Activated CD4-positive, alpha-beta T cell treated with anti-CD3 and anti-CD28 coated beads for 48 hours (primary cell): Measurements from ENCODE around the gene ANKFN1.
"Not testable (repeated sequence)": the region's sequence is repeated elsewhere in the genome, so short reads cannot be mapped to it uniquely, and the experiment has no call there.

Source experiments
- DNase-seq: peaks from one replicate; pipeline ENCODE4 v3.0.0-alpha.2; 2020

ANKFN1 gene

DNA sequence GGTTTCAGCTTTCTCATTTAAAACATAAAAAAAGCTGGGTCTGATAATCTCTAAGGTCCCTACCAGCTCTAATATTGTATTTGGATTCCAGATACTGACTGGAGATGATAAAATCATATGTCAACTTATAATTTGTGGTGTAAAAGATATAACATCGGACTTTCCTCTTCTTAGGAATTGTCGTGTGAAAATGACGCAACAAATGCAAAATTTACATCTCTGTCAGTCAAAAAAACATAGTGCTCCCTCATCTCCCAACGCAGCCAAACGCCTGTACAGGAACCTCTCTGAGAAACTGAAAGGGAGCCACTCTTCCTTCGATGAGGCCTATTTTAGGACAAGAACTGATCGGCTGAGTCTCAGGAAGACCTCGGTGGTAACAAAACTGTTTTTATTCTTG, 197.3 kb downstream of the ANKFN1 start:
- DNase-seq = no peak

DNA sequence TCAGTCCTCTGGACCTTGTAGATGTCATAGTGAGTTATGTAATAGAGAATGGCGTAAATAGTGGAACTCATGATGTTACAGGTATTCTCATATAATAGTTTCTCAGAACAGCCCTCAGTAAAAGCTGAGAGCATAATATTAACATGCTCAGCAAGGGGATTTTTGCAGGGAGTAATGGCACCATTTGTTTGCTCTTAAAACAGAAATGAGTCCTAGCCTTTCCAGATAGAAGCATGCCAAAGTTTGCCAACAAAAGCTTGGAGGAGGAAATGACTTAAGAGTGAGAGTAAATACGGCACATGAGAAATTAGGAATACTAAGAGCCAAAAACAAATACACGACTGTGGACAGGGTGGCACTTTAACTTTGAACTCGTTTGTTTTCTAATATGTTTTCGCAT, 198.4 kb downstream of the ANKFN1 start:
- no peak for DNase-seq

DNA sequence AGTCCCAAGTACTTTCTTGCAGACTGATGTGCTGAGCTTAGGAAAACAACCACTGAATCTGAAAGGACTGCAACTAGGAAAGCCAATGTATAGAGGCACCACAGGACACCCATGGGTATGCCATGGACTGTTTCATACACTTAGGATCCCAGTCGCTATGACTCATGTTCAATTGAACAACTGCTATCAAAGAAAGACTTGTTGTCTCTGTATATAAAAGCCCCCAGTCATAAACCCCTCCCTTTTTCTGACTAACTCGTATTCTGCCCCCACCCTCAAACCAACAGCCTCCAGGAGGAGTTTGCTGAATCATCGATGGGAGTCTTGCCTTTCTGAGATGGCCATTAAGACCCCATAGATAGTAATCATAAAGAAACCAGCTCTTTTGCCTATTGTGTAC, 205.4 kb downstream of the ANKFN1 start:
- no peak for DNase-seq

DNA sequence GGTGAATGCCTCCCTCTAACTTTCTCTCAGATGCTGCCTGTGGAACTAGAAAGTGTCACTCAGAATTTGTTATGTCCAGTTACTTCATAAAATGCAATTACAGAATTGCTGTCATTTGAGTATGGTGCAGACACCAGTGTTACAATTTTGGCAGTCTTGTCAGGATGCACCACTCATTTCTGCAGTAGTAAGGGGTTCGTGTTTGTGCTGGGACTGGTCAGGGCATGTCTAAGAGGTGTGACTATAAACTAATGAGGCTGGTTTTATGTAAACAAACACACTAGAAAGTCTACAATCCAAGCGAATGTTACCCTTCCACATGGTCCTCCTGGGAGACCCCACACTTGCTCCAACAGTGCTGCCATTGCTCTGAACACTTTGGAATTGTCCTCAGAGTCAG, 206.2 kb downstream of the ANKFN1 start:
- no peak for DNase-seq

DNA sequence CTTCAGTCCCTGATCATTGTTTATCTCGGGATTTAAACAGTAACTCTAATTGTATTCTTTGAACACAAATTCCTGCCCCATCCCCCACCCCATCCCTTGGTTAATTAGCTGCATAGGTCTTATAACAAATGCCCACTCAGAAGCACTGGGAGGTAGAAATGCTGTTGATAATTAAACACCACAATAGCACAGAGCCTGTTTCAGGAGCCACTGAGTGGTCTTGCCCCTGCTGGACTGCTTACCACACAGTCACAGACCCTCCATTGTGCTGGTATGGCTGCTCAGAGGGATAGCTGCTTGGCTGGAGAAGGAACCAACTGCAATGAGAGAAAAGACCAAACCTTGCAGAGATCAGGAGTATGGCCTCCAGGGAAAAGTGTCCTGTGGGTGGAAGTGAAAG, 214.1 kb downstream of the ANKFN1 start:
- no peak for DNase-seq

DNA sequence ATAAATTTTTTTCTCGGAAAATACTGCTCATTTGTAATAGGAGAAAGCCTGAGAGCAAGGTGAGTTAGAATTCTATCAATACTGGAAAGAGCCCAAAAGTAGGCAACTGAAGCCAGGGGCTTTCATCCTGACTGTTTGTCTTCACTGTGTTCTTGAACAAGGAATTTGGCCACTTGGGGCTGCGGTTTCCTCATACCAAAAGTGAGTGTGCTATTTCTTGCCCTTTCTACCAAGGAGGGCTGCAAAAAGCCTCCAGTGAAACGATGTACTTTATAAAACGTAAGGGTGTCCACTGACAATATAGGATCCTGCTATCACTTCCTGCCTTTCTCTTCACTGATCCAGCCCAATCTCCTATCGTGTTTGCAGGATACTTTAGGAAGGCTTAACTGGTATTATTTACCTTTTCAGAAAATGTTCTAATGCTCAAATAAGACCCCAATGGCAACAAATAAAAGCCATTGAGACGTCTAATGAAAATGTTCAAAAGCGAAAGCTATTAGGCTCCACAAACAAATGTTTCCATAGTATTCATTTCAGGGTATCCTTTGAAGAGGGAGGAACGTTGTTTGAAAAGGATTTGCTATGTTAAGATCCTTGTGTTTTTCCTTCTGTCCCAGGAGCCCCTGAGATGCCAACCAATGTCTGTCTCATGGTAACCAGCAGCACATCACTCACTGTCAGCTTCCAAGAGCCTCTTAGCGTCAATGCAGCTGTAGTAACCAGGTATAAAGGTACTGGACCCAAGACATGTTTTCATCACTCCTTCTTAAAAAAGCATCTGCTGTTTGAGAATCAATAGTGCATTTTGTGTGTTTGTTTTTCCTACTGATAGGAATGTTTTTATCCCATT, 220.9 kb downstream of the ANKFN1 start:
- no peak for DNase-seq

DNA sequence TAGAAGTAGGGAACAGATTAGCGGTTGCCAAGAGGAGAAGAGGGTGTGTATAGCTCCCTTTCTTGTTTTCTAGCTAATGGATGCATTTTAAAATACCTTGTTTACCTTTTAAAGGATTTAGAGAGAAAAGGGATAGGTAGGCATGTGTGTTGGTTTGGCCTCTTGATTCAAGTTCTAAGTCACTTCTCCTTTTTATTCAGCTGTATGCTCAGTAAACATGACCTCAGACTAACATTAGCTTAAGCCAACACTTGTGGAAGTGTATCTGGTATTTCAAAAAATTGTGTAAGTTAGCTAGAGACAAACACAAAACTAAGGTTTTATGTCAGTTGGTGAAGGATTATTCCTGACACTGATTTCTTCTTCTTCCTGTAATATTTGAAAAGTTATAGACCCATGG, 236.1 kb downstream of the ANKFN1 start:
- DNase-seq = no peak

DNA sequence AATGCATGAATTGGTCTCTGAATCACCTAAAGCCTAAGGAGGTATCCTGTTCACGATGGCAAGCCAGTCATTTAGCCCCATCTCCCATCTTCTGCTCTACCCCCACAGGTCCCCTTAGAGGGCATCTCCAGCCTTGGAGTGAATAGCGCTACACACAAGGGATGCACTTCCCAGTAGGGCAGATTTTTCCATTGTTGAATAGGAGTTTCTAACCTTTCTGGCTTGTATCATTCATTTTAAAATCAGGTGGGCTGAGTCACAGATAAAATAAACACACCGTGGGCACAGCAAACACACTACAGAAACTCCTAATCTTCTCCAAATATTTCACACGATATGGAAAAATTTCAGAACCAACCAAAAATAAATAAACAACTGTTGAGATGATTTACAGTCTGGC, 239.0 kb downstream of the ANKFN1 start:
- no peak for DNase-seq

DNA sequence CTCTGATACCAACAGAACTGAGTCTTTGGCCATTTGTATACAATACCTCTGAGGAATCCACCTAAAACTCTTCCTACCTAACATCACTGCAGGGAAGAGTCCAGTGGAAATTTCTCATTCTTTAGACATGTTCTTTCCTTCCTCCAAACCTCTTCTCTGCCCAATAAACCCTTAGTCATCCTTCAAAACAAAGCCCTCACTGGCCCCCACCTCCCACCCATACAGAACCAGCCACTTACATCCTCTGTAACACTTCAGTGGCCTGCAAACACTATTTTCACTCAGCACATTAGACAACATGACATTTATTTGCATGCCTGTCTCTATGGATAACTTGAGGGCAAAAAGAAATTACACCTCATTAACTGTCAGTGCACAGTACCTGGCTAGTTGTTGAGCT, 239.9 kb downstream of the ANKFN1 start:
- DNase-seq = no peak

DNA sequence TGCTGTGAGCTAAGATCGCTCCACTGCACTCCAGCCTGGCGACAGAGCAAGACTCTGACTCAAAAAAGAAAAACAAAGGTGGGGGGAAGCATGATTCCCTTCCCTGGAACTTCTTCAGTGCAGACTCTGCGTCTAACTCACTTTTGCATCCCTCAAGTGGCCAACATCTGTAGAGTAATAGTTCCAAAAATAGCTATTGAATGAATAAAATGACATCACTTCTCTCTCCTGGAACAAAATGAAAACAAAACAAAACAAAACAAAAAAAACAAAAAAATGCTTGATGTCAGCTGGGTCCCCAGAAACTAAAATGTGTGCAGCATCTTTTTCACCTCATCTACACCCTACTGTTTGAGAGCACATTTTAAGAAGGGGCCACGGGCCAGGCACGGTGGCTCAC, 242.5 kb downstream of the ANKFN1 start:
- DNase-seq = no peak

DNA sequence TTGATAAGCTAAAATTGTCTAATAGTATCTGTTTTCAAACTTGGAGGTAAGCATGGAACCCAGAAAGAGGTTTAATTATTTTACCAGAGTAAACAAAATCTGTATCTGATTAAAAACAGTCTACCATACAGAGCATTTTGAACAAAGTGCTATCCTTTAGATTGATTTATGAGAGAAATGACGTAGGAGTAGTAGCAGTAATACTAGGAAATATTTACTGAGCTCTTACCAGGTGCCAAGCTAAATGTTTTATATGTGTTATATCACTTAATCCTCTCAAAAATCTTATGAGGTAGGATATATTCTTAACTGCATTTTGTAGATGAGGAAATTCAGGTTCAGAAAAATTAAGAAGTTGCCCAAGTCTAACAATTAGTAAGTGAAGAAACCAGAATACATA, 253.8 kb downstream of the ANKFN1 start:
- no peak for DNase-seq

DNA sequence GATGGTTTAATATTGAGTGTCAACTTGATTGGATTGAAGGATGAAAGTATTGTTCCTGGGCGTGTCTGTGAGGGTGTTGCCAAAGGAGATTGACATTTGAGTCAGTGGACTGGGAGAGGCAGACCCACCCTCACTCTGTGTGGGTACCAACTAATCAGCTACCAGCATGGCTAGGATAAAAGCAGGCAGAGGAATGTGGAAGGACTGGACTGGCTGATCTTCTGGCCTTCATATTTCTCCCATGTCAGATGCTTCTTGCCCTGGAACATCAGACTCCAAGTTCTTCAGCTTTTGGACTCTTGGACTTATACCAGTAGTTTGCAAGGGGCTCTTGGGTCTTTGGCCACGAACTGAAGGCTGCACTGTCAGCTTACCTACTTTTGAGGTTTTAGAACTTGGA, 259.1 kb downstream of the ANKFN1 start:
- DNase-seq = not testable (repeated sequence)

DNA sequence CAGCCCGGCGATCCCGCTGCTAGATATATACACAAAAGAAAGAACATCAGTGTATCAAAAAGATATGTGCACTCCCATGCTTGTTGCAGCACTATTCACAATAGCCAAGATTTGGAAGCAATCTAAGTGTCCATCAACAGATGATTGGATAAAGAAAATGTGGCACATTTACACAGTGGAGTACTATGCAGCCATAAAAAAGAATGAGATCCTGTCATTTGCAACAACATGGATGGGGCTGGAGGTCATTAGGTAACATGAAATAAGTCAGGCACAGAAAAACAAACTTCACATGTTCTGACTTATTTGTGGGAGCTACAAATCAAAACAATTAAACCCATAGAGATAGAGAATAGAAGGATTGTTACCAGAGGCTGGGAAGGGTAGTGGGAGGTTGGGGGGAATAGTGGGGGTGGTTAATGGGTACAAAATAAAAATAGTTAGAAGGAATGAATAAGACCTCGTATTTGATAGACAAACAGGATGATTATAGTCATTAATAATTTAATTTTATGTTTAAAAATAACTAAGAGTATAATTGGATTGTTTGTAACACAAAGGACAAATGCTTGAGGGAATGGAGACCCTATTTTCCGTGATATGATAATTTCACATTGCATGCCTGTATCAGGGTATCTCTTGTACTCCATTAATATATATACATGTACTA, 263.5 kb downstream of the ANKFN1 start:
- DNase-seq = no peak

DNA sequence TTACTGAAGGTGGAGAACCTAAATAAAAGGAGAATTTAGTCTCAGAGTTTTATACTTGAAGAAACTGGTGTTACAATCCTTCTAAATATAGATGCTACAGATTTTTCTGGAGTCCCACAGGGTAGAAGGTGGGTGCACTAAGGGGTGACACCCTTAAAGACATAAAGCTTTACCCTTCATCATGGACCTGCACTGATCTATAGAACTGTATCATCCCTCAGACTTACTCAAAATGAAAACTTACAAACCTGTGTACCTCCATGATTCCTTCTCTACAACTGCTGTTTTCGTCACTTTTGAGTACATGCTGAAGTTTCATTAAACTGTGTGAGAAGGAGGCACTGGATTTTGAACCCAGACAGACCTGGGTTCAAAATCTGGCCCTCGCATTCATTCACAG, 270.7 kb downstream of the ANKFN1 start:
- DNase-seq = no peak

DNA sequence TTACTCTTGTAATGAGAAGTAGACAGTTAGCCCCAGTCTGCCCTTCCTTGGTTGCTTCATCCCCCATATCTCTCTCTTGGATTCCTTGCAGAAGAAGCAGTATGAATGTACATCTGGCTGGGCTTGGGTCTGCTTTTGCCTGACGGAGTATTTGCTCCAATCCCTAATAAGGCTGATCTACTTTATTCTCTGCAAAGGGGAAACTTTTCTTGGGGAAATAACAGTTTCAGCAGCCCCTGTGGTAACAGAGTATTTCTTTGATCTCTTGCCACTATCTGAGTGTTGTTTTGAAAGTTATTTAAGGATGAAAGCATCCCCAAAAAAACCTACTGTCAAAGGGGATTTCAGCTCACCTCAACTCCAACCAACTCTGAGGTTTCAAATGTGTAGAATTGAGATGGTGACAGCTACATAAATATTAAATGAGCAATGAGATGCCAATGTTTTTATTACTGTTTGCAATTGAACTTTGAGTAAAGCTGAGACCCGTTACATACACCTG, 271.3 kb downstream of the ANKFN1 start:
- DNase-seq = no peak

DNA sequence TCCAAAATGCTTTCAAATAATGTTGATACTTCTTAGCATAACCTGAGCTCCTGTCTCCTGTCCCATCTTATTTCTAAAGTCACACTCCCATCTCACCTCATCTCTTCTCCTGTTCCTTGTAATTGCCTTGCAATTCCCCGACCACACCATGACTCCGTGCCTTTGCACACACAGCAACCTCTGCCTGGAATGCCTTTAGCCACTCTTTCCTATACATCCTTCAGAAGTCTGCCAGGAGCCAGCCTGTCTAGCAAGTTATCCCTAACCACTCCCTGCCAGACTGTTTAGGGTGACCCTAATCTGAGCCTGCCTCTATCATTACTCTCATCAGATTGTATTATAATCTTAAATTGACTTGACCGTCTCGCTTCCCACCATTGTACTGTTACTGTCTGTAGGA, 272.2 kb downstream of the ANKFN1 start:
- DNase-seq = no peak

DNA sequence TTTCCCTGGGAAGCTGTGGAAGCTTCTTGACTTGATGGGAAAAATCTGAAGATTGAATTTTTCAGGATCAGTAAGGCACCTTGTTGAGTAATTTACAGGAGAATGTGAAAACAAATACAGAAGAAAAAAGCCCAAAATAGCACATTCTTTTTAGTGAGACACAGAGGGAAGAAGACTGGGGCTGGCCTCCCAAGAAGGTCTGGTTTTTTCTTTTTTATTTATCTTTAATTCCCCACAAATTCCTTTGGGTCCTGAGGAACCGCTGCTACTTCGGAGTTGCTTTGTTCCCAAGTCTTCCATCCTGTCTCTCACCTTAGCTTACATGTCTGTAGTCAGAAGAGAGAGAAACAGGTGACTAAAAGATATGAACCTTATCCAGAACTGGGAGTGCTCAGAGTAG, 273.6 kb downstream of the ANKFN1 start:
- no peak for DNase-seq

DNA sequence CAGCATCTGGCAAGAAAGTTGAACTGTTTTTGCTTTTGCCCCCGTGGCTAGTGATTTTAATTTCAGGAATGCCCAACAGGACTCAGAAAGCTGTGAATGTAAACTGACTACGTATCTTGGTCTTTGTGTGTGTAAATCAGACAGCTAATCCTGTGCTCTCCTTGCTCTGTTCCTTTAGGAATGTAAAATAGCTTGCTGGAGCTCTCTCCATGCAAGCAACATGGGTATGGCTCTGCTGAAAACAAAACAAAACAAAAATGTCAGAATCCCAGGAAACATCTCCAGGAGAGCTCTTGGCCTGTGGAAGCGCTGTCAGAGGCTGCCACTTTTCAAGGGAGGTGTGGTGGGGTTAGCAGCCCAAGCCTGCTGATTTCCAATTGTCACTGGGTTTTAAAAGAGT, 278.5 kb downstream of the ANKFN1 start:
- no peak for DNase-seq

DNA sequence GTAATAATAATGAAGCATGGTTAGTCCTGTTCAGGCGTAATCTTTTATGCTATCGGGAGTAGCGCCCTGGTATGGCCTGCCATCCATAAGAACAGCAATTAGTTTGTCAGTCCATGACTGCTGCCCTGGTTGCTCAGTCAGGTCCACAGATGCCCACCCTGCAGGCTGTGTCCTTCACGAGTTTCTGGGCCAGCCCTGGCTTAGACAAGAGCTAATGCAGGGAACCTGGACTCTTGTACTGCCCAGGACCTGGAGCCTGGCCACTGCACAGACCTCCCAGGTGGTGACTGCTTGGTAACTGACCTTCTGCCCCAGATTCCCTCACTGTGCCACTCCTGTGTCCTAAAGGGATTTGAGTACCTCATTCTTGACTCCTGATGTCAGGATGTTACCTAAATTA, 279.2 kb downstream of the ANKFN1 start:
- no peak for DNase-seq

DNA sequence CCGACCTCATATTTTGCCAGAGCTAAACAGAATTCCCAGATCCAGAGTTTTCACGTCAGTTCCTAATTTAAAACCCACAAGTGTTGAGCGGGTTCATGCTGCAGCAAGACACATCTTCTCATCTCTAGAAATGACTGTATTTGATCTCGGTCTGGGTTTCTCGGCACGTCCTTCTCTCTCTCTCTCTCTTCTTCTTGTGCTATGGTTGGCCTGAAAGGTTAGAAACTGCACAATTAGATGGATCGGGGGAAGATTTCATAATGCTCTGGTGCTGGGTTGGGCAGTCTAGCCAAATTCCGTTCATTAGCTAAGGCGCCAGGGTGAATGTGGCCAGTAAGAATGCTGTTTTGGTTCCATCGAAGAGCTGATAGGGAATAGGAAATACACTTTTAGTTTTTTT, 281.3 kb downstream of the ANKFN1 start:
- DNase-seq = no peak

DNA sequence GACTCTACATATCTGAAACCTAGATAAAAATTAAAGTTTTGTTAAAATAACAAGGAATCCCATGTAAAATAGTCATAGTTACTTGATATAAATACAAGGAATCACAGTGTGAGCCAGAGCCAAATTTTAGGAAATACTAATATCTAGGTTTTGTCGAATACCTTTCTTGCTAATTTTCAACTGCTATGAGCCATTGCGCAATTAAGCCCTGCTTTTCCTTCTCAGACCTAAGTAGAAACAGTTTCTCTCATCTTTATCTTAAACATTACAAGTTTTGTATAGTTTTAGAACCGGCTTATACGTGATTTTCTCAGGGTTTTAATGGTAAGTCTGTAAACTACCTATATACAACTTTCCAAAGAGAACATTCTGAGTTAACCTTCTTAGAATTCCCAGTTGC, 282.9 kb downstream of the ANKFN1 start:
- no peak for DNase-seq

DNA sequence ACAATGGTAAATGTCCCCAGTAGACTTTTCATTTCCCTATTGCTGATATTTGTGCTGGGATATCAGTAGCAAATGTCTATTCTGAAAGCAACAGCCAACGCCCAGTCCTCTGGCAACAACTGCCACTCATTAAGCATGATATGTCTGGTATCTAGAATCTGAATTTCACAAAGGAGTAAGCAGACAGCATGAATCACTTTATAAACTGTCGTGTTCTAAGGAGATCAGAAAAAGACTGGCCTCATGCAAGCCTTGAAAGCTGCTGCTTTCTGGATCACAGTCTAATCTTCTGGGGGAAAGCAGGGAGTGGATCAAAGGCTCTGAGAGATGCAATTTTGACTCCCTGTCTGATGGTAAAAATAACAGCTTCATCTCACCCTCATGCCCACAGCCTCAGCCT, 287.1 kb downstream of the ANKFN1 start:
- DNase-seq = no peak

DNA sequence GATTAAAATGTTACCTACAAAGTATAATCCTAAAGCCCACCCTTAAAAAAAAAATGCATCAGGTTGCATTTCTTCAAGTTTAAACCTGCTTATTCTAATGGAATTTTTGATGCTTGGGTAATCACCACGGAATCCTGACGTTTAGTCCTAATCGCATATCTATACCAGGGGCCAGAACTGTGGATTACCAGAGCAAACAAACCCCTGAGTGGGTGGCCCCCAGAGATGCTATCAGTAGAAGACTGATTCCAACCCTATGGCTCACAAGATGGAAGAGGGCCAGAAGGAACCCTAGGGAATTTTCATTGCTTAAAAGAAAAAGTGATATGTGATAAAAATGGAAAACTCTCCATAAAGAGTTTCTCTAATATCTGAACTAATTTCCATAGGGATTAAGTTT, 288.0 kb downstream of the ANKFN1 start:
- DNase-seq = no peak

DNA sequence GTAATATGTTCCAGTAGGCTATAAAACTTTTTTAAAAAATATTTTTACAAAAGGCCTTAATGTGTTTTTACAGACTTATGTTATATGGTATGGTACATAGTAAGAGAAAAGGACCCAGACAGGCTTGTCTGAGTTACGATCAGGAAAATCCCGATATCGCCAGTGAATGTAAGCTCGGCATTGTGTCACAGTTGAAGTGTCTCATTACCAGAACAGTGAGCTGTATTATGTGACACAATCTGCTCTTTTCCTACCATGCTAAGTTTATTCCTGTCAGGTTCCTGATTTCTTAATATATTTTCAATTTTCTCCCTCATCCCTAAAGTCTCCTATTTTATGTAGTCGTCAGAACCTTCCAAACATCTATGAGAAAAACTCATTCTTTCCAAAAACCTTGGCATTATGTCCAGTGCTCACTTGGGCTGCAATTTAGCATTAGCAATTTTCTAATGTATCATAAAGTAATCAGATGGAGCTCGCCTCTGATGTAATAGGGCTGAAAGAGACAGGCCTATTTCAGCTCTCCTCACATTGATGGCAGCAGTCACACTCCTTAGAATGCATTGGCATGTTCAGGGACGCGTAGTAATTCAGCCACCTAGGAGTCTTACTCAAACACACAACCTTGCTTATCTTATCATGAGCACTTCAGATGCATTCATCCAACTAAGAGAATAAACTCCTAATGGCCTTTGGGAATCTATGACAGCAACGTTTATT, 292.6 kb downstream of the ANKFN1 start:
- DNase-seq = no peak
